Measurements from ENCODE around the gene PDK3. TPM values are rescaled to one million over a fixed set of nuclear protein-coding genes. Genes with fewer than 3 reads are reported as not detected.

The PDK3 gene
- 43.7 and 45.4 TPM in 2 replicates for total RNA-seq
- long read RNA-seq, transcript PDK3-202 (12 exons, 1,921 nt): major isoform, 64 of 124 reads
- long read RNA-seq, transcript PDK3-201 (11 exons, 1,809 nt): minor isoform, 35 of 124 reads
- long read RNA-seq, partial matches to known transcripts: 16 of 124 reads
- long read RNA-seq, other reads (novel, unspliced or antisense): 9 of 124 reads

DNA sequence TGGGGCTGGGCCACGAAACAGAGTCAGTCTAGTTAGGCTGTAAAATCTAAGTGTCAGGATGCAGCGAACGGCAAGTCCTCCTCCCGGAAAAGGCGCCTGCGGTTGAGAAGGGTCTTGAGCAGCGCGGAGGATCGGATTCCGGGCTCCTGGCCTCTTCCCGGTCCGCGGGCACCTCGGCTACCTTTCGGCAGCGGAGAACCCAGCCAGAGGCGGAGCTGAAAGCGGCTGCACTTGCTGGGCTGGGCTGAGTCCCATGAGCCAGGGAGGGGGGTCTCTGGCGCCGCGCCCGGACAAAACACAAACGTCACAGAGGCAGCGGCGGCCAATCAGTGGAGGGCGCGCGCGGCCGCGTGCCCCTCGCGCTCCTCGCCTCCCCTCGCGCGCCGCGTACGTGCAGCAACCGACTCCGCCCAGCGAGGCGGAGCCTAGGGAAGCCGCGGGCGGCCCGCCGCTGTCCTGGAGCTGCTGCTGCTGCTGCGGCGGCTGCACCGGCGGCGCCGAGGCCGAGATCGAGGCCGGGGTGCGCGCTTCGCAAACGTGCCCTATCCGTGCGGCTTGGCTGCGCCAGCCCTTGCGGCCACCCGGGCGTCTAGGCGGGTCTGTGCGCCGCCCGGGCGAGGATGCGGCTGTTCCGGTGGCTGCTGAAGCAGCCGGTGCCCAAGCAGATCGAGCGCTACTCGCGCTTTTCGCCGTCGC lies at the start of gene PDK3:
TSS of gene PDK3 (plus strand) at position 451 of the 696 bp plus-strand sequence. CDS start at position 621, 170 bp downstream.
- peak; percentile 92 for DNase-seq (ENCODE audit: low spot score, unreplicated experiment)
- TF ChIP-seq, protein P1, sequence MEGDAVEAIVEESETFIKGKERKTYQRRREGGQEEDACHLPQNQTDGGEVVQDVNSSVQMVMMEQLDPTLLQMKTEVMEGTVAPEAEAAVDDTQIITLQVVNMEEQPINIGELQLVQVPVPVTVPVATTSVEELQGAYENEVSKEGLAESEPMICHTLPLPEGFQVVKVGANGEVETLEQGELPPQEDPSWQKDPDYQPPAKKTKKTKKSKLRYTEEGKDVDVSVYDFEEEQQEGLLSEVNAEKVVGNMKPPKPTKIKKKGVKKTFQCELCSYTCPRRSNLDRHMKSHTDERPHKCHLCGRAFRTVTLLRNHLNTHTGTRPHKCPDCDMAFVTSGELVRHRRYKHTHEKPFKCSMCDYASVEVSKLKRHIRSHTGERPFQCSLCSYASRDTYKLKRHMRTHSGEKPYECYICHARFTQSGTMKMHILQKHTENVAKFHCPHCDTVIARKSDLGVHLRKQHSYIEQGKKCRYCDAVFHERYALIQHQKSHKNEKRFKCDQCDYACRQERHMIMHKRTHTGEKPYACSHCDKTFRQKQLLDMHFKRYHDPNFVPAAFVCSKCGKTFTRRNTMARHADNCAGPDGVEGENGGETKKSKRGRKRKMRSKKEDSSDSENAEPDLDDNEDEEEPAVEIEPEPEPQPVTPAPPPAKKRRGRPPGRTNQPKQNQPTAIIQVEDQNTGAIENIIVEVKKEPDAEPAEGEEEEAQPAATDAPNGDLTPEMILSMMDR (IDR thresholded peaks at IDR 0.05; ENCODE audit: unreplicated experiment): no peak
- H3K36me3 Mint-ChIP-seq (ENCODE audit: insufficient read depth): no peaks in the 10 kb centered on the region
- H3K27me3 Mint-ChIP-seq: no peaks in the 10 kb centered on the region
- peaks cover 15% of the 10 kb centered on the region for H3K4me1 Mint-ChIP-seq (ENCODE audit: low read depth)
- peak within 1 kb of the TSS; percentile 95 for H3K27ac Mint-ChIP-seq
- peak within 1 kb of the TSS; percentile 89 for H3K4me3 Mint-ChIP-seq (ENCODE audit: low read depth)
- H3K9me3 Mint-ChIP-seq (ENCODE audit: low read depth): no peaks in the 10 kb centered on the region

DNA sequence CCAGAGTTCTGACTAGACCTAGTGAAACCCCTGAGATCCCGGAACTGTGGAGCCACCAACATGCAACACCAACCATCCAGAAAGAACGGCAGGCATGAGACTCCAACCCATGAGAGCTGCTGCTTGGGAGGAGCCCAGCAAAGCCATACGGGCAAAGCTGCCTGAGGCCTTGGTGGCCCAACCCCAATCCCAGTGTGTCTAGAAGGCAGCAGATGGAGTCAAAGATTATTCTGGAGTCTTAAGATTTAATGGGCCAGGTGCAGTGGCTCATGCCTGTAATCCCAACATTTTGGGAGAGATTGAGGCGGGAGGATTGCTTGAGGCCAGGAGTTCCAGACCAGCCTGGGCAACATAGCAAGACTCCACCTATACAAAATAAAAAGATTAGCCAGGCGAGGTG lies 49.2 kb upstream of the PDK3 start:
- TF ChIP-seq, protein P1 (IDR thresholded peaks at IDR 0.05; ENCODE audit: unreplicated experiment): no peak

DNA sequence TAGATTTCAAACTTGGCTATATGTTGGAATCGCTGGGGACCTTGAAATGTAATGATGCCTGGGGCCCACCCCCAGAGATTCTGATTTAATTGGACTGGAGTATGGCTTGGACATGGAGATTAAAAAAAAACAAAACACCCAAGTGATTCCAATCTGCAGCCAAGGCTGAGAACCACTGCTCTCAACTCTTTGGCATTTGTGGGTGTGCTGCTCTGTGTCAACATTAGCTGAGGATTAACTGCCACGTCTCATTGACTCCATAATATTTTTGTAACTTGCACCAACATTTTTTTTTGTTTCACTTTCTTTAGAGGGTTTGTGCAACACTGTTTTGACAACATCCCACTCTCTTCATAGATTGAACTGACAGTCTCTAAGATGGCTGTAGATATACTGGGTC lies 41.1 kb upstream of the PDK3 start:
- H3K27me3 Mint-ChIP-seq: no peaks in the 10 kb centered on the region
- DNase-seq (ENCODE audit: low spot score, unreplicated experiment): no peak
- H3K4me3 Mint-ChIP-seq (ENCODE audit: low read depth): no peak overlapping the region
- peaks cover 10% of the 10 kb centered on the region for H3K9me3 Mint-ChIP-seq (ENCODE audit: low read depth)
- peaks cover 2% of the 10 kb centered on the region for H3K4me1 Mint-ChIP-seq (ENCODE audit: low read depth)
- H3K36me3 Mint-ChIP-seq (ENCODE audit: insufficient read depth): no peaks in the 10 kb centered on the region
- no peak overlapping the region for H3K27ac Mint-ChIP-seq
- TF ChIP-seq, protein P1 (IDR thresholded peaks at IDR 0.05; ENCODE audit: unreplicated experiment): no peak

More for the DNA sequence above, 49.2 kb upstream of the PDK3 start:
- H3K27me3 Mint-ChIP-seq: peaks cover 6% of the 10 kb centered on the region
- no peak for DNase-seq (ENCODE audit: low spot score, unreplicated experiment)
- no peaks in the 10 kb centered on the region for H3K36me3 Mint-ChIP-seq (ENCODE audit: insufficient read depth)
- H3K27ac Mint-ChIP-seq: no peak overlapping the region
- H3K4me1 Mint-ChIP-seq (ENCODE audit: low read depth): no peaks in the 10 kb centered on the region
- H3K4me3 Mint-ChIP-seq (ENCODE audit: low read depth): no peak overlapping the region
- H3K9me3 Mint-ChIP-seq (ENCODE audit: low read depth): peaks cover 10% of the 10 kb centered on the region

DNA sequence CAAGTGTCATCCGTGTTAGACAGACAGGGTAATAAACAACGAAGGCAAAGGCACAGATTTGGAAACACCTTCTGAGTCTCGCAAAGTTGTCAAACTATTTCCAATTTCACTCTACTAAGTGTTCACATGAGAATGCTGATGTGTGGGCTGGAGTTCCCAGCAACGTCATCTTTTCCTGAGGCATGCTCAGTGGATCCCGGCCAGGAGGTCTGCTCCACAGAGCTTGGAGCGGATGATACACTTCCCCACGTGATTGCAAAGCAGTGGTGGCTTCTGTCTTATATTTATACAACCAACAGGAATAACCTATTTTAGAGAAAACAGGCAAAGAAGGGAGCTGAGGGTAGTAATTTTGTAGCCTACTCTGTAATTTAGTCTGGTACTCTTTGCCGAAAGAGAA lies 40.1 kb upstream of the PDK3 start:
- peaks cover 8% of the 10 kb centered on the region for H3K9me3 Mint-ChIP-seq (ENCODE audit: low read depth)
- no peaks in the 10 kb centered on the region for H3K27me3 Mint-ChIP-seq
- TF ChIP-seq, protein P1 (IDR thresholded peaks at IDR 0.05; ENCODE audit: unreplicated experiment): no peak
- H3K4me3 Mint-ChIP-seq (ENCODE audit: low read depth): no peak overlapping the region
- H3K27ac Mint-ChIP-seq: no peak overlapping the region
- DNase-seq (ENCODE audit: low spot score, unreplicated experiment): no peak
- H3K36me3 Mint-ChIP-seq (ENCODE audit: insufficient read depth): no peaks in the 10 kb centered on the region
- H3K4me1 Mint-ChIP-seq (ENCODE audit: low read depth): peaks cover 2% of the 10 kb centered on the region

DNA sequence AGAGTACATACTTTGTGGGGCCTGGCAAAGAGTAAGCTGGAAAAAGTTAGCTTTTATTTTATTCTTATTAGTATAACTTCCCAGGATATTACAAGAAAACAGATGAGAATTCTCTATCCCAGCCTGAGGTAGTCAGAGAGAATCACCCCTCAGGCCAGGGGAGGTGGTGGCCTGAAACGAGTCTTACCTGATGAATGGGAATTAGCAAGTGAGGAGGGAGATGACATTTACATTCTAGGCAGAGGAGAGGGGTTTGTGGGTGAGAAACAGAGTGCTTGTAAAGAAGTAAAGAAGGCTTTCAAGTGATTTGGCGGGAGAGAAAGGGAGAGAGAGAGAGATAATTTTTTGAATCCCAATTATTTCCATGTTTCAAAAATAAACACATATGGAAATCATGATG lies 39.3 kb upstream of the PDK3 start:
- Mint-ChIP-seq H3K4me3 (ENCODE audit: low read depth) (no peak overlapping the region), H3K27ac (no peak overlapping the region), H3K27me3 (no peaks in the 10 kb centered on the region), H3K9me3 (ENCODE audit: low read depth) (peaks cover 6% of the 10 kb centered on the region), H3K4me1 (ENCODE audit: low read depth) (peaks cover 2% of the 10 kb centered on the region), H3K36me3 (ENCODE audit: insufficient read depth) (no peaks in the 10 kb centered on the region)
- TF ChIP-seq, protein P1 (IDR thresholded peaks at IDR 0.05; ENCODE audit: unreplicated experiment): no peak
- DNase-seq (ENCODE audit: low spot score, unreplicated experiment): no peak

All from progenitor cell of endocrine pancreas (in vitro differentiated cells).